HEK293 (cell line): ENCODE data around the gene DDOST.

Source experiments
- CTCF ChIP-seq: fragments of 450-650 bp; formaldehyde crosslinking; IDR thresholded peaks from 2 replicates; pipeline ENCODE4 v1.5.1; 2016; ENCODE audit warnings: missing biosample characterization, missing genetic modification characterization
- HOXC10 ChIP-seq: sonication (generic); formaldehyde crosslinking; IDR thresholded peaks from 2 replicates; pipeline ENCODE4 v1.8.1; 2023; ENCODE audit warnings: mild to moderate bottlenecking, missing genetic modification reagents
- ZBTB1 ChIP-seq: fragments of 450-650 bp; formaldehyde crosslinking; IDR thresholded peaks from 2 replicates; pipeline ENCODE4 v1.5.1; 2016; ENCODE audit warnings: missing biosample characterization, missing genetic modification characterization
- ZBTB21 ChIP-seq: fragments of 450-650 bp; formaldehyde crosslinking; IDR thresholded peaks from 2 replicates; pipeline ENCODE4 v1.5.1; 2017; ENCODE audit warnings: missing biosample characterization, missing genetic modification characterization
- ZNF274 ChIP-seq, 2 experiments: fragments of 200-500 bp in 1 of 2; fragments of 450-650 bp in 1 of 2; sonication (Bioruptor generic) in 1 of 2; formaldehyde crosslinking in 1 of 2; IDR thresholded peaks; 2 replicates each; pipeline versions ENCODE4 v1.5.1 to v1.6.1; 2014 to 2016; ENCODE audit warnings: borderline replicate concordance in 1 of 2, inconsistent platforms in 1 of 2, low read length in 1 of 2, missing biosample characterization in 1 of 2, missing genetic modification characterization in 1 of 2
- ZNF335 ChIP-seq: fragments of 450-650 bp; formaldehyde crosslinking; conservative IDR thresholded peaks from 2 replicates; pipeline ENCODE4 v1.5.1; 2016; ENCODE audit warnings: missing biosample characterization, missing genetic modification characterization
- ZNF514 ChIP-seq: fragments of 450-650 bp; formaldehyde crosslinking; IDR thresholded peaks from 2 replicates; pipeline ENCODE4 v1.5.1; 2016; ENCODE audit warnings: missing biosample characterization, missing genetic modification characterization
- ZNF639 ChIP-seq: fragments of 450-650 bp; formaldehyde crosslinking; IDR thresholded peaks from 2 replicates; pipeline ENCODE4 v1.5.1; 2016; ENCODE audit warnings: missing biosample characterization, missing genetic modification characterization
- ZNF658 ChIP-seq: fragments of 450-650 bp; formaldehyde crosslinking; IDR thresholded peaks from 2 replicates; pipeline ENCODE4; 2016; ENCODE audit warnings: missing biosample characterization, missing genetic modification characterization
- TF ChIP-seq, protein P1 (sequence below): fragments of 450-650 bp; formaldehyde crosslinking; IDR thresholded peaks from 2 replicates; pipeline ENCODE4 v1.5.1; 2016; ENCODE audit warnings: missing biosample characterization, missing genetic modification characterization
- TF ChIP-seq, protein P2 (sequence below): fragments of 450-650 bp; formaldehyde crosslinking; IDR thresholded peaks from 2 replicates; pipeline ENCODE4 v1.5.1; 2016; ENCODE audit warnings: missing biosample characterization, missing genetic modification characterization

GRCh38 chr1:20663969-20664715 lies 3.0 kb upstream of the DDOST start:
- TF ChIP-seq ZNF335 (tag by site-specific recombination): no peak
- TF ChIP-seq ZNF274 (IDR thresholded peaks at IDR 0.05; ENCODE audit: low read length): no peak
- TF ChIP-seq ZNF274 (tag by site-specific recombination; IDR thresholded peaks at IDR 0.05; ENCODE audit: borderline replicate concordance): no peak
- no peak for TF ChIP-seq CTCF (tag by site-specific recombination)
- no peak for TF ChIP-seq ZBTB1 (tag by site-specific recombination)
- TF ChIP-seq ZNF514 (tag by site-specific recombination): no peak
- TF ChIP-seq ZNF658 (tag by site-specific recombination): no peak
- no peak for TF ChIP-seq ZBTB21 (tag by site-specific recombination)
- TF ChIP-seq, protein P1, sequence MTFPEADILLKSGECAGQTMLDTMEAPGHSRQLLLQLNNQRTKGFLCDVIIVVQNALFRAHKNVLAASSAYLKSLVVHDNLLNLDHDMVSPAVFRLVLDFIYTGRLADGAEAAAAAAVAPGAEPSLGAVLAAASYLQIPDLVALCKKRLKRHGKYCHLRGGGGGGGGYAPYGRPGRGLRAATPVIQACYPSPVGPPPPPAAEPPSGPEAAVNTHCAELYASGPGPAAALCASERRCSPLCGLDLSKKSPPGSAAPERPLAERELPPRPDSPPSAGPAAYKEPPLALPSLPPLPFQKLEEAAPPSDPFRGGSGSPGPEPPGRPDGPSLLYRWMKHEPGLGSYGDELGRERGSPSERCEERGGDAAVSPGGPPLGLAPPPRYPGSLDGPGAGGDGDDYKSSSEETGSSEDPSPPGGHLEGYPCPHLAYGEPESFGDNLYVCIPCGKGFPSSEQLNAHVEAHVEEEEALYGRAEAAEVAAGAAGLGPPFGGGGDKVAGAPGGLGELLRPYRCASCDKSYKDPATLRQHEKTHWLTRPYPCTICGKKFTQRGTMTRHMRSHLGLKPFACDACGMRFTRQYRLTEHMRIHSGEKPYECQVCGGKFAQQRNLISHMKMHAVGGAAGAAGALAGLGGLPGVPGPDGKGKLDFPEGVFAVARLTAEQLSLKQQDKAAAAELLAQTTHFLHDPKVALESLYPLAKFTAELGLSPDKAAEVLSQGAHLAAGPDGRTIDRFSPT (tag by site-specific recombination): no peak
- TF ChIP-seq HOXC10: no peak
- TF ChIP-seq, protein P2, sequence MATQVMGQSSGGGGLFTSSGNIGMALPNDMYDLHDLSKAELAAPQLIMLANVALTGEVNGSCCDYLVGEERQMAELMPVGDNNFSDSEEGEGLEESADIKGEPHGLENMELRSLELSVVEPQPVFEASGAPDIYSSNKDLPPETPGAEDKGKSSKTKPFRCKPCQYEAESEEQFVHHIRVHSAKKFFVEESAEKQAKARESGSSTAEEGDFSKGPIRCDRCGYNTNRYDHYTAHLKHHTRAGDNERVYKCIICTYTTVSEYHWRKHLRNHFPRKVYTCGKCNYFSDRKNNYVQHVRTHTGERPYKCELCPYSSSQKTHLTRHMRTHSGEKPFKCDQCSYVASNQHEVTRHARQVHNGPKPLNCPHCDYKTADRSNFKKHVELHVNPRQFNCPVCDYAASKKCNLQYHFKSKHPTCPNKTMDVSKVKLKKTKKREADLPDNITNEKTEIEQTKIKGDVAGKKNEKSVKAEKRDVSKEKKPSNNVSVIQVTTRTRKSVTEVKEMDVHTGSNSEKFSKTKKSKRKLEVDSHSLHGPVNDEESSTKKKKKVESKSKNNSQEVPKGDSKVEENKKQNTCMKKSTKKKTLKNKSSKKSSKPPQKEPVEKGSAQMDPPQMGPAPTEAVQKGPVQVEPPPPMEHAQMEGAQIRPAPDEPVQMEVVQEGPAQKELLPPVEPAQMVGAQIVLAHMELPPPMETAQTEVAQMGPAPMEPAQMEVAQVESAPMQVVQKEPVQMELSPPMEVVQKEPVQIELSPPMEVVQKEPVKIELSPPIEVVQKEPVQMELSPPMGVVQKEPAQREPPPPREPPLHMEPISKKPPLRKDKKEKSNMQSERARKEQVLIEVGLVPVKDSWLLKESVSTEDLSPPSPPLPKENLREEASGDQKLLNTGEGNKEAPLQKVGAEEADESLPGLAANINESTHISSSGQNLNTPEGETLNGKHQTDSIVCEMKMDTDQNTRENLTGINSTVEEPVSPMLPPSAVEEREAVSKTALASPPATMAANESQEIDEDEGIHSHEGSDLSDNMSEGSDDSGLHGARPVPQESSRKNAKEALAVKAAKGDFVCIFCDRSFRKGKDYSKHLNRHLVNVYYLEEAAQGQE (tag by site-specific recombination): no peak
- TF ChIP-seq ZNF639 (tag by site-specific recombination): no peak
